GM19351 (cell line): Measurements from ENCODE around the gene SLC38A10.
"Not testable (repeated sequence)": the region's sequence is repeated elsewhere in the genome, so short reads cannot be mapped to it uniquely, and the experiment has no call there.

Experiments
- ATAC-seq: cut with Tn5 transposase; IDR thresholded peaks from one replicate; pipeline ENCODE4 v1.9.1; 2021; ENCODE audit warnings: mild to moderate bottlenecking, moderate library complexity; ENCODE audit not compliant: unreplicated experiment

Gene SLC38A10

DNA sequence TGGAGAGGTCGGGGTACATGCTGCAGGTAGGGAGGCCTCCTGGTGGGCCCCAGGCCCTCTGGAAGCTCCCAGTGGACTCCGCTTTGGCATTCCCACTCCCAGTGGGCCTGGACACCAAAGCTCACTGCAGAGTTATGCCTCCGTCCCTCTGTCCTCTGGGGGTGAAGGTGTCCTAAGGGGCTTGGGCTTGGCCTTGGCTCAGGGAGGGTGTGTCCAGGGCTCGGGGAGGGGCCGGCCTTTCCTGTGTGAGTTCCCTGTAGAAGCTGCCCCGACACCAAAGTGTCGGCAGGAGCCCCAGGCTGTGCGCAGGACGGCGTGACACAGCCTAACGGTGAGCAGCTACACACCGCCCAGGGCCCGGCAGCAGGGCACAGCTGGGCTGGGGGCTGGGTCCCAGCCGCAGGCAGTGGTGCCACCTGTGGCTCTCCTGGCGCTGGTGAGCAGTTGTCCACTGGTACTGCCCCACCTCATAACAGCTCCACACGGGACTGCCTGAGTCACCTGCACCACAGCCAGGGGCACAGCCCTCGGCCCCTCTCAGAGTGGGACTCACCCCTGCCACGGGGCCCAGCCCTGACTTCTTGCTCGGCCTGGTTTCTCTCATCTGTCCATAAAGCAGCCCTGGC lies 62.4 kb downstream of the SLC38A10 start:
- no peak for ATAC-seq

DNA sequence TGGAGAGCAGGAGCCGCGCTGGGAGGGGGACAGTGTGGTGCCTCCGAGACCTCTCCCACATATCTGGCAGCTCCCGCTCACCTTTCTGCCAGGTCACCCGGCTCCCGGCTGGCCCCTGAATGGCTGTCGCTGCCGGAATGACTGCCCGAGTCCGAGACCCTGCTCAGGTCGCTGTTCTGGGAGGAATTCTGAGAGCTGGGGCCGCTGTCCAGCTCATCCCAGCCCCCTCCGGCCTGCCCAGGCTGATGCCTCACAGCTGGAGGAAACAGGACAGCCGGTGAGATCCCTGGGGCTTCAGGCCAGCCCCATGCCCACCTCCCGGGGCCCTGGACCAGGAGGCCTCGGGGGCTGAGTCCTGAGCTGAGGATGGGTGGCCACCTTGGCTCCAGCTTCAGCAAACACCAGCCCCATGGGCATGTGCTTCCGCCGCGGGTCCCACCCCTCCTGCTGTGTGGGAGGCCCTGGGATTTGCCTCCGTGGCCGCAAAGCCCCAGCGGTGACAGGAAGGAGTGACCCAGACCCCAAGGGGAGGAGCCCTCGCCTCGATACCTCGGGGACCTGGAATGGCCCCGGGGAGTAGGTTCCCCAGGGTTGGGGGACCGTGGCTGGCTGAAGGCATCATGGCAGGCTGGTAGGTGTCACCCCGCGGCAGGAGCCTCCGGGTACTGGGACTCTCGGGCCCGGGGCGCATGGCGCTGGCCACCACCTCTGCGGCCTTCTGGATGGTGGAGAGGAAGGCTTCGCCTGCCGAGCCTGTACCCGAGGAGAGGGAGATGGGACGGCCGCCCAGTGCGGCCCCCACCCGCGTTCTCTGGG lies 63.1 kb downstream of the SLC38A10 start:
- ATAC-seq, result no peak

DNA sequence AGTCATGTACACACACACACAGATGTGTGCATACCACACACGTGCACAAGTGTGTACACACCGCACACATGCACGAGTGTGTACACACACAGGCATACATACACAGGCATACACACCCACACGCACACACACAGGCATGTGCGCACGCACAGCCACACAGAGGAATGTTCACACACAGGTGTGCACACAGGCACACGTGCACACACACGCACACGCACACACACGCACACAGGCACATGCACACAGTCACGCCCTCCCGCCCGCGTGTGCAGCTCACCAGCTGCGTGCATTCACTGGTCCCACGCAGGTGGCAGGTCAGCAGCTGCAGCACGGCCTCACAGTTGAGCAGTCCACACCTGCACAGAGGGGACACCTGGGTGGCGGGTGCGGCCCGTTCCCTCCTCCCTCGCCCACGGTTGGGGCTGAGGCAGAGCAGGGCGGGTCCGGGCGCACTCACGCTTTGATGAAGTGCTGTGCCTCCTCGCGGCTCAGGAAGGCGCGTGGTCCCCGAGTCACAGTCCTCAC lies 63.9 kb downstream of the SLC38A10 start:
- no peak for ATAC-seq

DNA sequence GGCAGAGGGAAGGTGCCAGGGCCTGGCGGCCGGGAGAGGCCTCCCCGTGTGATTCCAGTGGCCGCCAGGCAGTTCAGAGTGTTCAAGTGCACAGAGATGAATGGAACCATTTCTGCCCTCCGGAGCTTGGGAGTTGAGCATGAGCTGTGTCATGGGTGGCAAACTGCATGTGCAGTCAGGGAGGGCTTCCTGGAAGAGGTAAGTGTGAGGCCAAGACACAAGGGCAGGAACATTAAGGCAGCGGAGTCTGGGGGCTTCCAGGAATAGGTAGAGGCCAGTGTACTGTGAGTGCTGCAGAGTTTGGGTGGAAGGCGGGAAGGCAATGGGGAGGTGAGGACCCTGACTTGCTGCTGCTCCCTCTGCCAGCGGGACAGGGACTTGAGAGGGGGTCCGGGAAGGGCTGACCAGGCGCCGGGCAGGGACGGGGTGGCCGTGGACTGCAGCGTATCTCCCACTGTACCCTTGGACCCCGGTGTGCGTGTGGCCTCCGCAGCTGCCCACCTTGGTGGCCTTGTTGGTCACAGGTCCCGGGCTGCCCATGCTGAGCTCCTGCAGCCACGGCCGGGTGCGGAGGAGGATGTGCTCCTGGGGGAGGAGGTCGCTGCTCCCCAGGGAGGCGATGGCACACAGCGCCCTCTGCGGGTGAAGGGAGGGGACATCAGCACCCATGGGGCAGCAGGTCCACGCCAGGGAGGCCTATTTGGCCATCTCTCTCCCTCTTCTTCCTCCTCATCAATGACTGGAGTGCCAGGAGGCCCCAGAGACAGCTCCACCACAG lies 64.9 kb downstream of the SLC38A10 start:
- ATAC-seq, result no peak

DNA sequence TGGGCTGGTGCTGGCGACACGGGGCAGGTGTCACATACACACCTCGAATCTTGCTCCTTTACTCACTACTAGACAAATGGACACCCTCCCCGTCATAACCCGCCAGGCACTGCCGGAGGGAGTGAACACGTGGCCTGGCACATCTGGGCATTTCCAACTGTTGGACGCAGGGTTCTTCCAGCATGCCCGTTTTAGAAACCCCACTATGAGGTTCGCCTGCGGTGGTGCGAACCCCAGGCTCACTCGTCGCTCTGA lies 65.5 kb downstream of the SLC38A10 start:
- ATAC-seq, result no peak

DNA sequence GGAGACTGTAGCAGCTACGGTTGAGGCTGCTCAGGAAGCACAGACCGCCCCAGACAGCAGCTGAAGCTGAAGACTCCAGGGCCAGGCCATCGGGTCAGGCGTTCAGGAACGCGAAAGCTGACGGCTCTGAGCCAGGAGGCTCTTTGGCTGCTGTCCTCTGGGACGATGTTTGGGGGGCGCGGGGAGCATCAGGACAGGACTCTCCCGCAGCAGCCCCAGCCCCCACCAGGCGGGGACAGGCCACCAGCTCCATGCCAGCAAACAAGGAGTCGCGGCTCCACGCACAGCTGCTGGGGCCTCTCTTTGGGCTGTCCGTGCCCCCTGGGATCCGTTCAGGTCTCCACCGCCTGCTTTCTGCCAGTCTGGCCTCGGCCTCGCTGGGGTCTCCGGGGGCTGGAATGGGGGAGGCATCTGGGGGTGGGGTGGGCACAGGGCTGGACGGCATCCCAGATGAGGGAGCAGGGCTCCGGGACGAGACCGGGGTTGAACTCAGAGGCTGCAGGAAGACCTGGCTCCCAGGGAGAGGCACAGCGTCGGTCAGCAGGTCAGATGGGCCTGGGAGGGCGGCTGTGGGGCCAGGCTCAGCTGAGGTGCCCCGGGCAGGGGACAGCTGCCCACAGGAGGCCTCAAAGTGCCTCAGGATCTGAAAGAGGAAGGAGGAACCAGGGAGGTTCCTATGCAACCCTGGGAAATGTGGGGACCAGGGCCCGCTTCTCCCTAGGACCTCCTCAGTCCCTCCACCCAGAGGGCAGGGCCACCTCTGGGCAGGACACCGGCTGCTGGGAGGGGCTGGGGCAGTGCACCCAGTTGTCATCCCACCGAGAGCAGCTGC lies 66.1 kb downstream of the SLC38A10 start:
- ATAC-seq, result no peak

DNA sequence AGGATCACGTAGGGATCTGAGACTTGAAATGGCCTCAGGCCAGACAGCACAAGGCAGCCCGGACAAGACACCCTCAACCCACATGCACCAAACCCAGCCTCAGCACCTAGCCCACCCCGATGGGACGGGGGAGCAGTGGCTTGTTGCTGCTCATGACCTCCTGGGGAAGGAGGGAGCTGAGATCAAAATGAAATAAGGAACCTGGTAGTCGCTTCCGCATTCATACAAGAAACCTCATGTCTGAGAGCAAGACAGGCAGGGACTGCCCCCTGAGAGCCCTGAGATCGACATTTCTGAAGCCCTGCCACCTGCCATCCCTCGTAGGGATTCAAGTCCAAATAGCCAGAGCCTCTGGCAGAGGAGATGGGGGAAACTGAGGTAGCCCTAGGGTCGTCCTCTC lies 66.7 kb downstream of the SLC38A10 start:
- peak; percentile 57 for ATAC-seq

DNA sequence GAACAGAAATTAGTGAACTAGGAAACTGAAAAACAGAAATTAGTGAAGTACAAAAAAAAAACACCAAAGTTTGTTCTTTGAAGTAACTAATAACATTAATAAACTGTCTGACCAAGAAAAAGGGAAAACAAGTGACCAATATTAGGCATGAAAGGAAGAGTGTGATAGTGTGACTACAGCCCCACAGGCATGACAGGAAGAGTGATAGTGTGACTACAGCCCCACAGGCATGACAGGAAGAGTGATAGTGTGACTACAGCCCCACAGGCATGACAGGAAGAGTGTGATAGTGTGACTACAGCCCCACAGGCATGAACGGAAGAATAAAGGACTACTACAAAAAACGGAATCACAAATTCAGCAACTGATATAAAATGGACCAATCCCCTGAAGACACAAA lies 67.5 kb downstream of the SLC38A10 start:
- not testable (repeated sequence) for ATAC-seq

DNA sequence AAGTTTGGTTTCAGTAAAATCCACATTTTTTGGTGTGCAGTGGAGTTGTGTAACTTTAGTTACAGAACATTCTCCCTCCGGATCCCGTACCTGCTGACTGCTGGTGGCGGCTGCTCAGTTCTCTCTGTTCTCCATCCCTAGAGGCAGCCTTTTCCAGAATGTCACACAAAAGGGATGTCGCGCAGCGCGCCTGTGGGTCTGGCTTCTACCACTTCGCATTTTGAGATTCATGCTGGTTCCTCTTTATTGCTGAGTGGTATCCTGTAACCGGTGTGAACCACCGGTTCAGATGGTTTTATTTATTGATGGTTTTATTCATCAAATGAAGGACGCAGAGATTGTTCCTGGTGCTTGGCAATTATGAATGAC lies 71.4 kb downstream of the SLC38A10 start:
- ATAC-seq, result no peak

DNA sequence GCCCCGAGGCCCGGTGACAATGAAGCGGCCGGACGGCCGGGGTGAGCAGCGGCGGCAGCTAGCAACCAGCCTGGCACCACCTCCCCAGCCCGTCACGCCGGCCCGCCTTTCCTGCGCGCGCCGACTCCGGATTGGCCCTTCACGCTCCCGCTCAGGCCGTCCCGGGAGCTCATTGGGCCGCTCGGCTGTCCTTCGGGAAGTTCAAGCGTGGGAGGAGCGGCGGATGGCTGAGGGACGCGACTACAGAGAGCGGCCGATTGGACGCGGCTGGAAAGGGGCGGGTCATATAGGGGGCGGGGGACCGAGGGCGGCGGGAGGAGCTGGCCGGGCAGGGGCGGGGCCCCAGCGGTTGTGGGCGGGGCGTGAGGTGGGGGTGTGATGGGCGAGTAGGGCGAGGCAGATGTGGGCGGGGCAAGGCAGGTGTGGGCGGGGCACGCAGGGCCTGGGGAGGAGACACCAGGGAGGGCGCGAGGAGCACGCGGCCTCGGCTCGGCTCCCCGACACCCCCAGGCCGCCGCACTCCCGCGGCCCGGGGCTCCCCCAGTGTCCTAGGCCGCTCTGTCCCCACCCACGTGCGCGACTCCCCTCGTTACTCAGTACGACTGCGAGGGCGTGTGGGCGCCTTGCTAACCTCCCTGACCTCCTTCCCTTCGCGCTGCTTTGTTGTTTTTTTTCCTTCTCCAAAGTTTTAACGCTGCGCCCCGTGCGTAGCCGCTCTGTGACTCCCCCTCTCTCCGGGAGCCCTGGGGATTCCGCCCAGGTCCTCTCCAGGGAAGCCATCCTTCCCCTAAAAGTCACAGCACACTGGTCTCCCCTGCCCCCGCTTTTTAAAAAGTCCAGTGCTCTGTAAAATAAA lies 72.0 kb downstream of the SLC38A10 start, which contains the start of gene CEP131:
TSS of gene CEP131 (minus strand) at position 60 of the 856 bp plus-strand sequence. CDS start 2,909 bp downstream, outside the sequence.
- ATAC-seq, result peak; percentile 95

DNA sequence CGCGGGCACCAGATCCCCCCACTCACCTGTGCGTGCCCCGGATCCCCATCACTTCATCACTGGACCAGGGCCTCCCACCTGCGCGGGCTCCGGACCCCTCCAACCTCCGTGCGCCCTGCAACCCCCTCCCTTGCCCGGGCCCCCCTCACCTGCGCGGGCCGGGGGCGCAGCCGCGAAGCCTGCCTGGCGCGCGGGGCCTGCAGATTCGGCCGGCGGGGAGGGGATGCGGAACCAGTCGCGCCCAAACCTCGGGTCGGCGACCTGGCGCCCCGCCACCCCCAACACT lies 72.5 kb downstream of the SLC38A10 start:
- no peak for ATAC-seq

DNA sequence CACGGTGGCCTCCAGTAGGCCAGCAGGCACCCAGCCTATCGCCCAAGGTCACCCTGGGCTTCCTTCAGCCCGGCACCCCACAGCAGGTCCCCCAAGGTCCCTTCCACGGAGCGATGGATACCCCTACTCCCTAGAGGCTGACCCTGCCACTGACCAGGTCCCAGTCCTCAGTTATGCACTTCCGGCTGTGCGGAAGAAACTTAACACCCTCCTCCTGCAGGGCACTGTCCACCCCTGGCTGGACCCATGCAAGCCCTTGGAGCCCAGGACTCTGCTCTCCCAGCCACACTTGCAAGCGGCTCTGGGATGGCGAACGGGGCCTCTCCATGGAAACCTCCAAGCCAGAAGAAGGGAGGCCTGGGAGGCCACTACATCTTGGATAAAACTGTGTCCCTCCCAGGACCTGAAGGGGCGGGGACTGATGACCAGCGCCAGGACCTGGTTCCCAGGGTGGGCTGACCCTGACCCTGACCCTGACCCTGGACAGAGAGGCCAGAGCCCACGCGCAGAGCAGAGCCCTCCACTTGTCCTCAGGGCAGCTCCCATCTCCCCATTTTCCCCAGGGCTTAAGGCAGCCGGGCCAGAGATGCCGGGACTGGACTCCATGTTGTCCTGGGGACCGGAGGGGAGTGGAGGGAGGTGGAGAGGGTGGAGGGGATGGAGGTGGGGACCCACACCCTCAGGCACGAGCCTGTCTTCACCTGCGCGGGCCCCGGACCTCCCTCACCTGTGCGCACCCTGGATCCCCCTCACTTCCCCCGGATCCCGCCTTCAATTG lies 73.1 kb downstream of the SLC38A10 start:
- no peak for ATAC-seq

DNA sequence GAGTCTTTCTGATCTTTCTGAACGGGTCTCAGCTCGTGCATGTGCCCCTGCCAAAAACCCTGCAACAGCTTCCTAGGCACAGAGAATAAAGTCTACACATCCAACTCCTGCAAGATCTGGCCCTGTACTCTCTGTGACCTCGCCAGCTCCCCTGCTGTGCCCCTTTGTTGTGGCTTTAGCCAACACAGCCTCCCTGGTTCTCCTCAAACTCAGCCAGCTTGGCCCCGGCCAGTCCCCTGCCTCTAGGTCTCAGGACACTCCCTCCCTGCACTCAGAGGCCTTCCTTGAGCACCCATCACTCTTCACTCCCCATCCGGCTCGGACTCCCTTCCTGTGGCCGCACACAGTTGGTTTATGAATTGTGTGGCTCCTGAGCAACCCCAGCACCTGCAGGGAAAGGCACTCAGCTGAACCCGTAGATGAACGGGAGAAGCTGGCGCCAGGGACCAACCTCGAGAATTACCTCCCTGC lies 73.7 kb downstream of the SLC38A10 start:
- no peak for ATAC-seq

DNA sequence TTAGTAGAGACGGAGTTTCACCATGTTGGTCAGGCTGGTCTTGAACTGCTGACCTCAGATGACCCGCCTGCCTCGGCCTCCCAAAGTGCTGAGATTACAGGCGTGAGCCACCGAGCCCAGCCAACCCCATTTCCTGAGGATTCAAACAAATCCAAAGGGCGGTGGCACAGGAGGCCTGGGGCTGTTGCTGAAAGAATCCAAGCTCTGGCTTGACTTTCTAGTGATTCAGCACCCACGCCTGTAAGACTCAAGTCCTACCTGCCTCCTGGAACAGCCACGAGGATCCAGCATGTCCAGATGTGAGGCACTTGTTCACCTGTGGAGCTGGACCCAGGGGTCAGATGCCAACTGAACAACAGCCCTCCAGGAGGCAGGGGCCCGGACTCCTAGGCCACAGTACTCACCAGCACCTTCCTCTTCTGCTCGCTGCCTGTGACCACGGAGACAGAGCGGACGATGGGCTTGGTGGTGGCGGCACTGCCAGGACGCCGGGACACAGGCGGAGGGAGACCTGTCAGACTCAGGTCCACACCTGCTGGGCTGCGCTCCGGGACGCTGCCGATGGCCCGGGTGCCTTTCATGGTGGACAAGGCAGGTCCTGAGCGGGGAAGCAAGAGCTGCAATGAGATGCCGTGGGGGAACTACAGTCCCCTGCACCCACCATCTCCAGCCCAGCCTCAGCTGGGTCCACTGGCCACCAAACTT lies 75.5 kb downstream of the SLC38A10 start:
- no peak for ATAC-seq

DNA sequence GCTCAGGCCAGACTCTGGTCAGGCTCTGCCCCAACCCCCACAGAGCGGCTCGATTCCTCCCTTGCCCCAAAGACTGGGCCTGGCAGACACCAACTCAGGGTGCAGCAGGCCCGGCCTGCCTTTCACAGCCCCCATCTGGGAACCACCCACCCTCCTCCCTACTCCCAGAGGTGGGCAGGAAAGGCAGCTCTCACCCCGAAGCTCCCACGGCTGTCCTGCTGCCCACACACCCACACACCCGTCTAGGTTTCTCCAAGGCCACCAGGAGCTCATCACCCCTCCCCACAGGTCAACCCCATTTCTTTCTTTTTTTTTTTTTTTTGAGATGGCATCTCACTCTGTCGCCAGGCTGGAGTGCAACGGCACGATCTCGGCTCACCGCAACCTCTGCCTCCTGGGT lies 76.1 kb downstream of the SLC38A10 start:
- ATAC-seq, result no peak

DNA sequence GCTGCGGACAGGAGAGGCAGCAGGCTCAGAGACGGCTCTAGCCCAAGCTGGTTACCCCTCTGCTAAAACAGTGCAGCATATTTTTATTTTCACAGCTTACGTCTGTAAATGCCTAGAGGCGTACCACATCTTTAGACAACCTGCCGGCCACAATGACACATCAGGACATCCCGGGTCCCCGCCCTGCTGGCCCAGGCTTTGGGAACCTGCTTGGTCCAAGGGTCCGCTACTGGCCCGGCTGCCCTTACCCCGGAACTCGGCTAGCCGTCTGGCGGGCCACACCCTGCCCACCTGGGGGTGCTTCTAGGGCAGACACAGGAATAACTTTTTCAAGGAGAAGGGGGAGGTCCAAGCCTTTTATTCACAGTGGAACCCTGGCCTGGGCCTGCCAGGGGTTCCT lies 76.6 kb downstream of the SLC38A10 start:
- no peak for ATAC-seq

DNA sequence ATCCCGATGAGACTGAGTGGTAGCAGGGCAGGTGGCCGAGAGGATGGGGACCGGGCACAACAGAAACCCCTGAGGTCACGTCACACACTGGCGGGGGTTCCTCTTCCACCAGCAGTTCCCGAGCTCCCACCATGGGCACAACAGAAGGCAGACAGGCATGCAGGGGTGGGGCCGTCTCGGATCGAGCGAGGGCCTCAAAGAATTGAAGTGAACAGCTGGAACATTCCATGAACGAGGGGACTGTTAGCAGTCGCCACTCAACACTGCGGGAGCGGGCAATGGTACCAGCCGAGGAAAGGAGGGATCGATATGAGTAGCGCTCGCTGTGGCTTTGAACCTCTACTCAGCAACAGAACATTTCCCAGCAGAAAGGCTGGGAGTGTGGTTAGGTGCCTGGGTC lies 77.6 kb downstream of the SLC38A10 start:
- no peak for ATAC-seq

DNA sequence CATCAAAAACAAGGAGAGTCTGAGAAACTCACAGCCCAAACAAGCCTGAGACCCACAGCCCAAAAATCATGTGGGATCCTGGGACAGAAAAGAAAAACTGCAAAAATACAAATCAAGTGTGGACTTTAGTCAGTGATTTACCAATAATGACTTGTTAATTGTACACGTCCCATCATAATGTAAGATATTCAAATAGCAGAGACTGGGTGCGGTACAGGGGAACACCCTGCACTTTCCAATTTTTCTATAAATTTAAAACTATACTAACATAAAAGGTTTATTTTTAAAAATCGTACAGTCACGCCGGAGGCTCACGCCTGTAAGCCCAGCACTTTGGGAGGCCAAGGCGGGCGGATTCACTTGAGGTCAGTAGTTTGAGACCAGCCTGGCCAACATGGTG lies 81.1 kb downstream of the SLC38A10 start:
- ATAC-seq, result no peak

DNA sequence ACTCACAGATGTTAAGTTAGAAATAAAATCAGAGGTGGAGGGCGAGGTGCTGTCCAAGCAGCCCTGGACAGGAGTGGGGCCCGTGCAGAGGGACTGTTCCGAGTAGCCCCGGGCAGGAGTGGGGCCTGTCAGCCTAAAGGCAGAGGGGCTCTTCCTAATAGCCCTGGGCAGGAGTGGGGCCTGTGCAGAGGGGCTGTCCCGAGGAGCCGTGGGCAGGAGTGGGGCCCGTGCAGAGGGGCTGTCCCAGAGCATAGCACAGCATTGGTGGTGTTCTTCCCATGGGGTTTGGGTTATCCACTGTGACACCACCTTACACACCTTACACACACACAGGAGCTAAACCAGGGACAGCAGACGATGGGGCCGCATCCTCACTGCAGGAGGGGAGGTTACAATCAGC lies 82.7 kb downstream of the SLC38A10 start:
- ATAC-seq, result no peak
